Sciatic nerve (tissue), 2 donors: Measurements from ENCODE around the gene ZNF783. TPM values are rescaled to one million over a fixed set of nuclear protein-coding genes. Genes with fewer than 3 reads are reported as not detected.

Experiments used
- ATAC-seq: fragments of 200-7000 bp; cut with Tn5 transposase; one replicate; pipeline ENCODE4 v1.9.1; 2020; ENCODE audit warnings: mild to moderate bottlenecking, moderate library complexity
- DNase-seq: peaks from one replicate; pipeline ENCODE4 v3.0.0-alpha.2; 2020; ENCODE audit warnings: low spot score
- intact Hi-C: fragments of 100-400 bp; cut with DNase I; formaldehyde crosslinking; loops from one replicate; pipeline ENCODE4 v1.14.2; 2022
- total RNA-seq: library from RNA; stranded (reverse); fragmentation: NEBNext Ultra II Directional; extraction: Animal tissue kit (Norgen Biotek cat#: 25700); gene quantifications from one replicate; pipeline ENCODE4 v1.2.1, GENCODE V29; 2021
- donor health status: DM: no; HTN: no; CAD: no.
- donor health status: DM: no; HTN: no; CAD: no.

Gene ZNF783
- total RNA-seq, 1 donor from 2014 or later: 32.1 TPM

DNA sequence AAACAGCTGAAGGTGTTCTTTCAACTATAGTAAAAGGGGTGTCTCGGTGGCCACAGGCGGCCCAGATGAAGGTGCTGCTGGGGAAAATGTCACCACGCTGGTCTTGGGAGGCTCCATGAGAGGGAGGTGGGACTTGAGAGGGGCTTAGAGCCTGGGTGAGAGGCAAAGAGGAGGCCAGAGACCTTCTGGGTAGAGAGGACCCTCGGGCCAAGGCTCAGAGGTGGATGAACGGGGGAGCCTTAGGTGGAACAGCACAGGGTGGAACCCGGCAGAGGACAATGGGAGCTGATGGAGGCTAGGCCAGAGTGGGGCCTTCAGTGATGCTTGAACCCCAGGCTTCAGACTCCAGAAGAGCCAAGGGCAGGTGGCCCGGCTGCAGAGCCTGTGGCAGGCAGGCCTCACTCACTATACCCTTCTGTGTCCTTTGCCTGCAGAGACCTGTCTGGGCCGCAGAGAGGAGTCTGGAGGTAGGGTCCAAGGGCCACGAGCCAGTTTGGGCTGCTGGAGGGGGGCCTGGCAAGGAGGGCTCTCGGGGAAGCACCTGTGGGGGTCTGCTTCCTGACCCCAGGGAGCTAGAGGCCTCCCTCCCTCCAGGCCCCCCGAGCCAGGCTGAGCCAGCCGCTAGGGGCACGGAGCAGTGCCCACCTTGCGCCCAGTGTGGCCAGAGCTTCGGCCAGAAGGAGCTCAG, 32.1 kb downstream of the ZNF783 start:
- DNase-seq: no peak
- intact Hi-C loops: no loop called here
- no peak for ATAC-seq

DNA sequence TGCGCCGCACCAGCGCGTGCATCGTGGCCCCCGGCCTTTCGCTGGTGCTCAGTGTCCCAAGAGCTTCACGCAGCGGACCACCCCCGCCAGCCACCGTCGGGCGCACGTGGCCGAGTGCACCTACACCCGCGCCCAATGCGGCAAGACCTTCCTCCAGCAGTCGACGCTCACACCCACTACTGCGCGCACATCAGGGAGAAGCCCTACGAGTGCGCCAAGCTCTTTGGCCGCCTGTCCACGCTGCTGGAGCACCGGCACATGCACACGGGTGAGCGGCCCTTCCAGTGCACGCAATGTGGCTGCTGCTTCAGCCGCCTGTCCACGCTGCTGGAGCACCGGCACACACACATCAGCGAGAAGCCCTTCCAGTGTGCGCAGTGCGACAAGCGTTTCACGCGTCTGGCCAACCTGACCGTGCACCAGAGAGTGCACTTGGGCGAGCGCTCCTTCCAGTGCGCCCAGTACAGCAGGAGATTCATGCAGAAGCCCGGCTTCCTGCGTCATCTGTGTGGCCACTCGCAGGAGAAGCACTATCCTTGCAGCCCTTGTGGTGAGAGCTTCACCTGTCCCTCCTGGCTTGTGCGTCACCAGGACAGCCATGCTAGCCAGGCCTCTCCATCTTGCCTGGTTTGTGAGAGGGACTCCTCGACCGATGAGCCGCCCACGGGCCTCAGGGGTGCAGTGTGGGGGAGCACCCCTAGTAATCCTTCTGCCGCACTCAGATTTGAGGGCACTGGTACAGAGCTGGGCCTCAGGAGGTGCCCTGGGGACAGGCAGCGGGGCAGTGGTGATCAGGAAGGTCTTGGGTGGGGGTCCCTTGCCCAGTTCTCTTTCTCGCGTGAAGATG, 32.9 kb downstream of the ZNF783 start:
- no peak for DNase-seq
- ATAC-seq: no peak
- intact Hi-C loops: no loop called here

DNA sequence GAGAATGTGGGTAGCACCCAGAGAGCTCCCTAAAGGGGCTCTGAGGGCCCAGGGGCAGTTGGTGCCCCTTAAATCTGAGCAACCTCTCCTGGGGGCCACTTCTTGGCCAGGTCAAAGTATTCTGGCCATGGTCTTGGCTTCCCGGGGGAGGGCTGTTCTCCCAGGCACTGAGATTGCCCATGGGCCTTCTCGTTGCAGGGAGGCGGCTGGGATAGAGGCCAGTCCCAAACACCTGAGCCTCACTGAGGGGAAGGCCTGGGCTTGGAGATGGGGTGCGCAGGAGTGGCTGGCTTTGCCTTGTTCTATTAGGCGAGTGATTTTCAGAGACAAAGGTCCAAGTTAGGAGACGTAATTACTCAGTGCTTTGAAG, 33.5 kb downstream of the ZNF783 start:
- DNase-seq (no peak), ATAC-seq (no peak)
- intact Hi-C loops: no loop called here

DNA sequence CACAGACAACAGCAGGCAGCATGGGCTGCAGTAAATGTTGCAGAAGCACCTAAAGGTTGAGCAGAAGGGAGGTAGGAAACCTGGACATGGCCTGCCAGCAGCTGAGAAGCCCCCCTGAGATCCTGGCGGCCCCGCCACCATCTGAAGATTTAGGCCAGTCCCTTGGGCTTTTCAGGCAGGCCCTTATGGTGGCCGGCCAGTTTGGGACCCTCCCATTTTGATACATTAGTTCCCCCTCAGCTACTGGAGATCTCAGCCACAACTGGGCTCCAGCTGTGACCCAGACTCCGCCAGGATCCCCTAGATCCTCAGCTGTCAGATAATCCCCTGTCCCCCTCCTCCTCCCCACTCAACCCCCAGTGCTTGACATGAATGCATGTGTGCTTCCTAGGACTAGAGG, 34.4 kb downstream of the ZNF783 start:
- DNase-seq: no peak

DNA sequence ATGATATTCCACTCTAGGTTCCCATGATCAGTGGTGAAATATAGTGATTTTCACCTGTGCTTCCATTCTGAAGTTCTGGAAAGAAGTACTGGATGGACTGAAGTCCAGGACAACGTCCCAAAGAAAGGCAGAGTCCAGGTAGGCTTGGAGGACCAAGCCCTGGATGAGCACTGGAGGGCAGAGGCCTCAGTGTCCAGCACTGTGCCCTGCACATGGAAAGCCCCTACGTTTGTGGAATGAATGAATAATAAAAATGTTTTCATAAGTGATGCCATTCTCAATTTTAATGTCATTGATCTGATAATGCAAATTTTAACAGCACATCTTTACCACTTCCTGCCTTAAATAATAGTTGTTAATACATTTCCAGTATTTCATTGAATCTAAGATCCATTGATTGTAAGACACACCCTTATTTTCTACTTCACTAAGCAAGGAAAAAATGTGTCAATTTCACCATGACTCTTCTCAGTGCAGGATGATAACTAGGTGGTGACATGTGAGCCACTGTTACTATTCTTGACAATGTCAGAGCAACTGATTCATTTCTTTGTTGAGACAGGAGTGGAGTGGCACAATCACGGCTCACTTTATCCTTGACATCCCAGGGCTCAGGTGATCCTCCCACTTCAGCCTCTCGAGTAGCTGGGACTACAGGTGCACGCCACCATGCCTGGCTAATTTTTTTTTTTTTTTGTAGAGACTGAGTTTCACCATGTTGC, 35.2 kb downstream of the ZNF783 start:
- intact Hi-C loops: no loop called here
- ATAC-seq: no peak

More for the DNA sequence above, 34.4 kb downstream of the ZNF783 start:
- ATAC-seq: no peak
- intact Hi-C loops: no loop called here

DNA sequence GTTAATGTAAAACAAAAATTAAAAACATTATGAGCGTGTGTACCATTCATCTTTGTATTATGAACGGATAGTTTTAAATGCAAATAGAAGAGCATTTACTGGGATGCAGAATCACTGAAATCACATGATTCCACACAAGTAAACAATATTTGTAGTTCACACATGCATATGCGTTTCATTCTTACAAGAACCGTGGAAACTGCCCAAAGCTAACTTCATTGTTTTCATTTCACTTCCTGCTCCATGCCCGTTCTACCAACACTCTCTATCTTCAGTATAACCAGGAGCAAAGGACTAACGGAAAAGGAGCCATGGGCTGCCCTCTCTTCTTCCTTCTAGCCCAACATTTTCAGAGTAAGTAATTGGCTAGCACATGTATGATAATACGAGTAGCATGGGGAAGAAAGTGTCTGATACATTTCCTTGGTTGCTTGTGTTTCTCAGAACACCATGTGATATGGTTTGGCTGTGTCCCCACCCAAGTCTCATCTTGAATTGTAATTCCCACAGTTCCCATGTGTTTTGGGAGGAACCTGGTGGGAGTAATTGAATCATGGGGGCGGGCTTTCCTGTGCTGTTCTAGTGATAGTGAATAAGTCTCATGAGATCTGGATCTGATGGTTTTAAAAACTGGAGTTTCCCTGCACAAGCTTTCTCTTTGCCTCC, 38.8 kb downstream of the ZNF783 start:
- ATAC-seq: no peak
- DNase-seq: no peak
- intact Hi-C loops: no loop called here

More for the DNA sequence above, 35.2 kb downstream of the ZNF783 start:
- no peak for DNase-seq

DNA sequence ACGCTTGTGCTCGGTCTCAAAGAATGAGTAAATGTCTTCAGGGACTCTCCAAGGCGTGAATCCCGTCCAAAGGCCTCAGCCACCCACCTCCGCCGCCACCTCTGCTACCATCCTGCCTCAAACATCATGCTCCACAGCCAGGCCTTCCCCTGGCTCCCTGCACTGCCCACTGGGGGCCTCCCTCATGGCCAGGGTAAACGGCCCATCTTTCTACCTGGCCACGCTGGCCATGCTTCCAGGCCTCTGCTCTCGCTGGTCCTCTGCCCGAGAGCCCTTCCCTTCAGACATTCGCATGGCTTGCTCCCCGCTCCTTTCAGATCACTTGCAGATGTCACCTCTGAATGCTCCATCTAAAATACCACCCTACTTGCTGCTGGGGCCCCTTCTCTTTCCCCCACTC, 40.2 kb downstream of the ZNF783 start:
- ATAC-seq (no peak), DNase-seq (no peak)
- intact Hi-C loops: no loop called here

DNA sequence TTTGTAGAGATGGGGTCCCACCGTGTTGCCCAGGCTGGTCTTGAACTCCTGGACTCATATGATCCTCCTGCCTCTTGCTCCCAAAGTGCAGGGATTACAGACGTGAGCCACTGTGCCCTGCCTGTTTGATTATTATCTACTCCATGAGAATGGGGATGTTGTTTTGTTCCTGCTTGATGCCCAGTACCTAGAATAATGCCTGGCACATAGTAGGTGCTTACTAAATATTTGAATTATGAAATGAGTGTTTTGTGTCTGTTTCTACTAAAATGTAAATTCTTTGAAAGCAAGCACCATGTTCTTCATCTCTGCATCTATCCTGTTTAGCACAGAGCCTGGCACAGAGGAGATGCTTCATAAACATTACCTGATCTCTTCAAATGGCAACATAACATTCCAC, 40.9 kb downstream of the ZNF783 start:
- DNase-seq: no peak
- no peak for ATAC-seq
- intact Hi-C loops: no loop called here

DNA sequence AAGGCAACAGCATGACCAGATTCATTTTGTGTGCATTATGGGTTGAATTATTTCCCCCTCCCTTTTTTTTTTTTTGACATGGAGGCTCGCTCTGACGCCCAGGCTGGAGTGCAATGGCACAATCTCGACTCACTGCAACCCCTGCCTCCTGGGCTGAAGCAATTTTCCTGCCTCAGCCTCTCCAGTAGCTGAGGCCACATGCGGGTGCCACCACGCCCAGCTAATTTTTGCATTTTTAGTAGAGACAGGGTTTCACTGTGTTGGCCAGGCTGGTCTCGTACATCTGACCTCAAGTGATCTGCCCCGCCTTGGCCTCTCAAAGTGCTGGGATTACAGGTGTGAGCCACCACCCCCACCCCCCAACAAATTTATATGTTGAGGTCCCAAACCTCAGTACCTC, 42.0 kb downstream of the ZNF783 start:
- intact Hi-C loops: no loop called here
- DNase-seq (no peak), ATAC-seq (no peak)

DNA sequence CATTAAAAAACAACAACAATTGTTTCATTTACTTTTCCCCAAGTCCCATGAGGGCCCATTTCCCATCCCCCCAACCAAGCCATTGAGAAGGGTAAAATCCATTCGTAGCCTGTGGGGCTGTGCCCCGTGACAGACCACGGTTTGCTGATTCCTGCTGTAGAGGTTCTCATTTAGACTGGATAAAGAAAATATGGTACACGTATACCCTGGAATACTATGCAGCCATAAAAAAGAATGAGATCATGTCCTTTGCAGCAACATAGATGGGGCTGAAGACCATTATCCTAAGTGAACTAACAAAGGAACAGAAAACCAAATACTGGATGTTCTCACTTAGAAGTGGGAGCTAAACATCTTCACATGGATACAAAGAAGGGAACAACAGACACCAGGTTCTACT, 44.9 kb downstream of the ZNF783 start:
- ATAC-seq (no peak), DNase-seq (no peak)
- intact Hi-C loops: no loop called here

DNA sequence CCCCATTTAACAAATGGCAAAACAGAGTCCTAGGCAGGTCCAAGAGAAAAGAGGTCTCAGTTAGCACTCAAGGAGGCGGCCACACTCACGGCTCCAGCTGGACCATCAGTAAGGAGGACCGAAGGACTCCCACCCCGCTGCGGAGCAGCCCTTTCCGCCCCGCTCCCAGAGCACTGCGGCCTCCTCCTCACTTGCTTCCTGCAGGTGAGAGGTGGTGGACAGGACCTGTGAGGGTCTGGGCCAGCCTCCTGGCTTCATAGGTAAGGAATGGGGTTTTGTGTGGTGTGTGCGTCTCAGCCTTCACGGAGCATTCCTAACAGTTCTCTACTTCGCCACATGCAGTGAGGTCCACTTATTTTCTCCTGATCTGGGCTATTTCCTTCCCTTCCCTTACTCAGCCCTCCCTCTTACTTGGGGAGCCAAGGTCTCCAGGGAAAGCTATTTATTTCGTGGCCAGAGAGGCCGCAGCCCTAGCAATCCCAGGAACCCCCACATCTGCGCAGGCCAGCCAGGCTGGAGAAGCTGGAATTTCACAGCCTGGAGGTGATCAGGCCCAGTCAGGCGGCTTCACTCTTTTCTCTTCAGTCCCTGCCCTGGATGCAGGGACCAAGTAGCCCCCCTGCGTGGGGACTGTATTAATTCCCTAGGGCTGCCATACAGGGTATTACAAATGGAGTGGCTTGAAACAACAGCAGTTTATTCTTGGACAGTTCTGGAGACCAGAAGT, 45.9 kb downstream of the ZNF783 start:
- DNase-seq (no peak), ATAC-seq (no peak)
- intact Hi-C loops: no loop called here

DNA sequence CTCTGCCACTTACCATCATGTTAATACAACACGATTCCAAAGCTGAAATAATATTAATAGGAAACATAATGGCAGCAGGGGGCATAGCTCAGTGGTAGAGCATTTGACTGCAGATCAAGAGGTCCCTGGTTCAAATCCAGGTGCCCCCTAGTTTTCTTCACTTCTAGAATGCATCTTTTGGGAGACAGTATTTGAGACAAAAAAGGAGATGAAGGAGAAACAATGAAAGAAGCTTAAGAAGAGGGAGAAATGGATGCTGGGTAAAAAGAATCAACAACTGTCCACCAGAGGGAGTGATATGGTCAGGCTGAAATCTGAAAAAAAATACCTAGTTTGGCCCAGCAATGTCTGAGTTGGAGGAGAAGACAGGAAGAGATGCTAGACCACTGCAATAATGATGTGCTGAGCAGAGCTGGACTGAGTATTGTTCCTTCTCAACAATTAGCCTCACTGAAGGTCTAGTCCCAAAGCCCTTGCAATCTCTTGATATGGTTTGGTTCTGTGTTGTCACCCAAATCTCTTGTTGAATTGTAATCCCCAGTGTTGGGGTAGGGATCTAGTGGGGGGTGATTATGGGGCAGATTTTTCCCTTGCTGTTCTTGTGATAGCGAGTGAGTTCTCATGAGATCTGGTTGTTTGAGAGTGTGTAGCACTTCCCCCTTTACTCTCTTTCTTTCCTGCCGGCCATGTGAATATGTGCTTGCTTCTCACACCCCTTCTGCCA, 48.3 kb downstream of the ZNF783 start:
- no peak for DNase-seq
- ATAC-seq: no peak
- intact Hi-C loops: no loop called here

DNA sequence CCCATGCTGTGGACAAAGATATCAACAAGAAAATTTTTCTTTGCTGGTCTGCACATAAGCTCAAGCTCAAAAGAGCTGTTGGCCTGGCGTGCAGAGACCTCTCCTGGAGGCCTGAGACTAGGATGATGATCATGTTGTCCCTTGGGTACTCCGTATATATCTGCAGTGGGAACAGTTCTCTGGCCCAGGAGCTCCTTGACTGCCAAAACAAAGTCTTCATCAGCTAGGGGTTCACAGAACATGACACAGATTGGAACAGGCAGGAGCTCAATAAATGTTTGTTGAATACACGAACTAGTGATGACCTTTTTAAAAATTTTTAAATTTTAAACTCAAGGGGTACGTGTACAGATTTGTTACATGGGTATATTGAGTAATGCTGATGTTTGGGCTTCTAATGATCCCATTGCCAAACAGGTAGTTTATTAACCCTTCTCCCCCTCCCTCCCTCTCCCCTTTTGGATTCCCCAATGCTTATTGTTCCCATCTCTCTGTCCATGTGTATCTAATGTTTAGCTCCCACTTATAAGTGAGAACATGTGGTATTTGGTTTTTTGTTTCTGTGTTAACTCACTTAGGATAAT, 49.1 kb downstream of the ZNF783 start:
- ATAC-seq (no peak), DNase-seq (no peak)
- intact Hi-C loops: no loop called here

DNA sequence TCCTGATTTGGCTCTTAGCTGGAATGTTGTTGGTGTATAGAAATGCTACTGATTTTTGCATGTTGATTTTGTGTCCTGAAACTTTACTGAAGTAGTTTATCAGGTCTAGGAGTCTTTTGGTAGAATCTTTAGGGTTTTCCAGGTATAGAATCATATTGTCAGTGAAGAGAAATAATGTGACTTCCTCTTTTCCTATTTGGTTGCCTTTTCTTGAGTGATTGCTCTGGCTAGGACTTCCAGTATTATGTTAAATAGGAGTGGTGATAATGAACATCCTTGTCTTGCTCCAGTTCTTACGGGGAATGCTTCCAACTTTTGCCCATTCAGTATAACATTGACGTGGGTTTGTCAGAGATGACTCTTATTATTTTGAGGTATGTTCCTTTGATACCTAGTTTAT, 52.0 kb downstream of the ZNF783 start:
- ATAC-seq (no peak), DNase-seq (no peak)
- intact Hi-C loops: no loop called here

DNA sequence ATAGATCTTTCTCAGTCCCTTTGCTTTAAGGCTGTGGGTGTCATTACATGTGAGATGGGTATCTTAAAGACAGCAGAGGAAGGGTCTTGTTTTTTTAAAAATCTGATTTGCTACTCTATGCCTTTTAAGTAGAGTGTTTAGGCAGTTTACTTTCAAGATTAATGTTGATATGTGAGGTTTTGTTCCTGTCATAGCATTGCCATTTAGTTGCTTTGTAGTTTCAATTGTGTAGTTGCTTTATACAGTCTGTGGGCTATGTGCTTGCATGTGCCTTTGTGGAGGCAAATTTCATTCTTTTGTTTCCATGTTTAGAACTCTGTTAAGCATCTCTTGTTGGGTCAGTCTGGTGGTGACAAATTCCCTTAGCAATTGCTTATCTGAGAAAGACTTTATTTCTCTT, 54.6 kb downstream of the ZNF783 start:
- intact Hi-C loops: no loop called here
- DNase-seq (no peak), ATAC-seq (no peak)

DNA sequence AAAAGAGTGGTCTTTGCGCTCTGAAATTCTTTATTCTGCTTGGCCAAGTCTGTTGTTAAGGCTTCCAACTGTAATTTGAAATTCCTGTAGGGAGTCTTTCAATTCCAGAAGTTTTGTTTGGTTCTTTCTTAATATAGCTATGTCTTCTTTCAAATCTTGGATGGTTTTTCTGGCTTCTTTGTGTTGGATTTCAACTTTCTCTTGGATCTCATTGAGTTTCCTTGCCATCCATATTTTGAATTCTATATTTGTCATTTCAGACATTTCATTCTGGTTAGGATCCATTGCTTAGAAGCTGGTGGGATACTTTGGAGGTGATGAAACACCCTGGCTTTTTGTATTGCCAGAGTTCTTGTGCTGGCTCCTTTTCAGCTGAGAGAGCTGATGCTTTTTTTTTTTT, 55.5 kb downstream of the ZNF783 start:
- intact Hi-C loops: no loop called here
- DNase-seq (no peak), ATAC-seq (no peak)

DNA sequence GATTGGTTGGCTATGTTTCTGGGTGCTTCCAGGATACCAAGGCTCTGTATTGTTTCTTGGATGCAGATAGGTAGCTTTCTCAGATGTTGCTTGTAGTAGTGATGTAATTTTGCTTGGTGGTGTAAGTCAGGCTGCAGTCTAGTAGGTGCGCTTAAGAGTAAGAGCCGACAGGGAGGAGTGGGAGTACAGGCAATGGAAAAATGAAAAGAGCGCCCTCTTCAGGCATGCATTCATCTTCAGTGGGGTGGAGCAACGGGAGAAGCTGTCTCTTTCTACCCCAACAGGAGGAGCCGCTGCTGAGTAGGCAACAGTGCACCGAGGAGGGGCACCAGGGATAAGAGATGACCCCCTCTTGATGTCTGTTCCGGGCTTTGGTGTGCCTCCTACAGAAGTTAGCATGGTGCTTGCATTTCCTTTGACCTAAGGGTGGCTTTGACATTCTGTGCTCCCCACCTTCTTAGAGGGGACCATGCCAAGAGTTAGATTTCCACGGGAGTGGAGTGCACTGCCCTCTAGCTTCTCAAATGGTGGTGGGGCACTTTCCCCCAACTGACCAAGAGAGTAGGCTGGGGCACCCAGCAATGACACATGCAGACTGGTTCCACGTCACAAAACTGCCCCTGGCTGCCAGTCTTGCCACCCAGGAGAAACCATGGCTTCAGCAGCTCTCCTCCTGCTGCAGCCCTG, 56.1 kb downstream of the ZNF783 start:
- intact Hi-C loops: no loop called here
- ATAC-seq (no peak), DNase-seq (no peak)
